ENCODE measurements around the gene AMACR. TPM values are rescaled to one million over a fixed set of nuclear protein-coding genes. Genes with fewer than 3 reads are reported as not detected.

AMACR gene
- total and polyA plus RNA-seq, 2 of the 13 experiments (the other 11 are each of a cell fraction or from before 2014, with no cell fraction given) = 8.9 to 19.7 TPM

GRCh38 chr5:34021334-34021733, 13.5 kb upstream of the AMACR start (continued):
- TF ChIP-seq ZNF512B (CRISPR knock-in tag; IDR thresholded peaks at IDR 0.05; ENCODE audit: borderline replicate concordance) = no peak

- Histone ChIP-seq H3K4me2 (ENCODE audit: low read depth, low read length) (no peak overlapping the region), H3K79me2 (ENCODE audit: insufficient read depth, low read length) (no peaks in the 10 kb centered on the region), H3K27ac (ENCODE audit: extremely low read length, insufficient read depth, low read length) (no peak overlapping the region), H3K4me3 (replicated peaks in 1 of 3; ENCODE audit: insufficient read depth in 1 of 3, low read depth in 2 of 3, low read length in 3 of 3) (no peak overlapping the region), H3K9ac (ENCODE audit: insufficient read depth, low read depth, low read length) (no peak overlapping the region), H3K36me3 (replicated peaks in 1 of 2; ENCODE audit: control insufficient read depth in 1 of 2, insufficient read depth in 2 of 2, low read length in 2 of 2) (peaks cover 0 to 8% of the 10 kb centered on the region in 2 experiments; a peak in 2 of 5 replicates), H3K9me3 (ENCODE audit: low read length) (no peaks in the 10 kb centered on the region), H4K20me1 (ENCODE audit: insufficient read depth, low read length) (no peaks in the 10 kb centered on the region), H2AFZ (ENCODE audit: low read length) (no peak overlapping the region), H3K27me3 (ENCODE audit: control insufficient read depth in 1 of 2, insufficient read depth in 2 of 2, low read length in 2 of 2) (no peaks in the 10 kb centered on the region), H3K4me1 (ENCODE audit: insufficient read depth, low read length) (peaks cover 10% of the 10 kb centered on the region)
- FAIRE-seq = no peak
- ChIA-PET POLR2A (interaction anchor here (1.8 kb wide), 1 partner anchor 13 kb away, joined by 9 read pairs; the partner anchor contains the start of gene AMACR), CTCF (ENCODE audit: low intra/inter-chr PET ratio, low total read pairs) (no interaction called here)
- TF ChIP-seq PRDM15 (CRISPR knock-in tag; IDR thresholded peaks at IDR 0.05) = no peak
- no peak for TF ChIP-seq MNT (IDR thresholded peaks at IDR 0.05)
- no peak for TF ChIP-seq ZSCAN12 (CRISPR knock-in tag; IDR thresholded peaks at IDR 0.05)
- TF ChIP-seq SNAPC2 (CRISPR knock-in tag; IDR thresholded peaks at IDR 0.05) = no peak
- TF ChIP-seq TBL1XR1 (IDR thresholded peaks at IDR 0.05; ENCODE audit: borderline replicate concordance, low read length, partially characterized antibody) = no peak
- no peak for TF ChIP-seq ZNF563 (CRISPR knock-in tag; IDR thresholded peaks at IDR 0.05)
- TF ChIP-seq TBX2 (CRISPR knock-in tag; IDR thresholded peaks at IDR 0.05; ENCODE audit: borderline replicate concordance) = no peak
- TF ChIP-seq KMT2A (CRISPR knock-in tag; IDR thresholded peaks at IDR 0.05) = no peak
- no peak for ATAC-seq
- BruUV-seq (replicated peaks) = no TSS peak
- DNase-seq (ENCODE audit: low spot score) = no peak
- intact Hi-C loops (cut with micrococcal nuclease; ENCODE audit: unreplicated experiment) = no loop called here
- in situ Hi-C loops (cut with HindIII; ENCODE audit: extremely low pct_ligation_motif_present, low pct_unique_long_range_greater_than_20kb) = no loop called here
- WGBS (ENCODE audit: low lambda C conversion rate) = 100% methylated on average over 1 of the region's 1 CpG
Measured at GRCh38 chr5:34020726-34021125, 12.9 kb upstream of the AMACR start.
